Adipose tissue (tissue), 3 donors: ENCODE results near the gene ZMIZ1. TPM values are rescaled to one million over a fixed set of nuclear protein-coding genes. Genes with fewer than 3 reads are reported as not detected.

Experiments used
- H3K27ac ChIP-seq: one replicate; pipeline ENCODE4 v1.5.1; 2013; ENCODE audit warnings: low read depth, low read length
- WGBS, 3 donors: extraction: QIAGEN DNeasy Blood & Tissue Kit; methylation state at CpG; one replicate each; pipeline ENCODE4 v1.1.7; 2013; 5-methylcytosine and 5-hydroxymethylcytosine counted together
- polyA plus RNA-seq, 3 donors: library from polyadenylated mRNA; stranded (reverse); fragments of 200-250 nt; gene quantifications; one replicate each; pipeline ENCODE4 v1.2.3, GENCODE V29; 2013
- donor health status: healthy with polysubstance abuse.
- donor health status: Bipolar disorder and iron deficiency.
- donor health status: healthy.

Gene ZMIZ1
- polyA plus RNA-seq, 3 donors = 17.4 to 37.1 (median 26.1) TPM

GRCh38 chr10:79234391-79235315 lies 165.9 kb downstream of the ZMIZ1 start:
- WGBS, 3 donors = 78 to 88% (median 86%) methylated on average over 8 of the region's 8 CpGs
- no peak overlapping the region for H3K27ac ChIP-seq

- no peak overlapping the region for H3K27ac ChIP-seq
- 65 to 90% (median 83%) methylated on average over 10 of the region's 10 CpGs for WGBS, 3 donors
Measured at GRCh38 chr10:79235765-79236432, 167.1 kb downstream of the ZMIZ1 start.

- WGBS, 3 donors = 68 to 85% (median 80%) methylated on average over 9 of the region's 9 CpGs
- H3K27ac ChIP-seq = no peak overlapping the region
Measured at GRCh38 chr10:79236433-79236765, 167.6 kb downstream of the ZMIZ1 start.

GRCh38 chr10:79237454-79238157 lies 168.8 kb downstream of the ZMIZ1 start:
- 52 to 78% (median 53%) methylated on average over 12 of the region's 12 CpGs for WGBS, 3 donors
- no peak overlapping the region for H3K27ac ChIP-seq

GRCh38 chr10:79238158-79238520 lies 169.4 kb downstream of the ZMIZ1 start:
- no peak overlapping the region for H3K27ac ChIP-seq
- 52 to 60% (median 55%) methylated on average over 6 of the region's 6 CpGs for WGBS, 3 donors

GRCh38 chr10:79238606-79239005 lies 169.8 kb downstream of the ZMIZ1 start:
- 67 to 82% (median 79%) methylated on average over 2 of the region's 2 CpGs for whole genome bisulfite sequencing, 3 donors

GRCh38 chr10:79239275-79239779 lies 170.6 kb downstream of the ZMIZ1 start:
- WGBS, 3 donors = 71 to 95% (median 74%) methylated on average over 10 of the region's 10 CpGs

More at GRCh38 chr10:79238606-79239005, 169.8 kb downstream of the ZMIZ1 start:
- no peak overlapping the region for H3K27ac ChIP-seq

GRCh38 chr10:79239924-79240581 lies 171.3 kb downstream of the ZMIZ1 start:
- no peak overlapping the region for H3K27ac ChIP-seq
- 74 to 94% (median 79%) methylated on average over 27 to 29 of the region's 29 CpGs for WGBS, 3 donors

More at GRCh38 chr10:79239275-79239779, 170.6 kb downstream of the ZMIZ1 start:
- no peak overlapping the region for H3K27ac ChIP-seq

- H3K27ac ChIP-seq = peak overlapping the region; percentile 3
- WGBS, 3 donors = 51 to 60% (median 52%) methylated on average over 5 of the region's 5 CpGs
Measured at GRCh38 chr10:79241629-79241989, 172.8 kb downstream of the ZMIZ1 start.

GRCh38 chr10:79241990-79242619 lies 173.3 kb downstream of the ZMIZ1 start:
- 2 to 13% (median 3%) methylated on average over 32 to 36 of the region's 36 CpGs for WGBS, 3 donors
- peak overlapping the region; percentile 3 for H3K27ac ChIP-seq

GRCh38 chr10:79242620-79243152 lies 173.9 kb downstream of the ZMIZ1 start:
- H3K27ac ChIP-seq = no peak overlapping the region

GRCh38 chr10:79243181-79244067 lies 174.7 kb downstream of the ZMIZ1 start:
- WGBS, 3 donors = 19 to 43% (median 26%) methylated on average over 88 to 120 of the region's 120 CpGs
- H3K27ac ChIP-seq = no peak overlapping the region

More at GRCh38 chr10:79242620-79243152, 173.9 kb downstream of the ZMIZ1 start:
- WGBS, 3 donors = 1 to 4% (median 2%) methylated on average over 38 to 57 of the region's 60 CpGs

GRCh38 chr10:79244068-79244442 lies 175.3 kb downstream of the ZMIZ1 start:
- WGBS, 3 donors = 71 to 86% (median 81%) methylated on average over 10 of the region's 10 CpGs
- no peak overlapping the region for H3K27ac ChIP-seq

GRCh38 chr10:79244841-79245504 lies 176.2 kb downstream of the ZMIZ1 start:
- no peak overlapping the region for H3K27ac ChIP-seq
- WGBS, 3 donors = 42 to 86% (median 54%) methylated on average over 15 of the region's 15 CpGs

GRCh38 chr10:79245539-79246208 lies 176.9 kb downstream of the ZMIZ1 start:
- no peak overlapping the region for H3K27ac ChIP-seq
- 57 to 76% (median 67%) methylated on average over 9 of the region's 9 CpGs for WGBS, 3 donors

- 36 to 60% (median 54%) methylated on average over 14 of the region's 14 CpGs for WGBS, 3 donors
- H3K27ac ChIP-seq = no peak overlapping the region
Measured at GRCh38 chr10:79246209-79246581, 177.4 kb downstream of the ZMIZ1 start.
